Measurements from ENCODE around the gene PHF13. TPM values are rescaled to one million over a fixed set of nuclear protein-coding genes. Genes with fewer than 3 reads are reported as not detected.

The PHF13 gene
- total RNA-seq, 4 donors from 2014 or later = 6.7 to 12.1 (median 8.7) TPM

GRCh38 chr1:6579374-6580118, 34.0 kb upstream of the PHF13 start, which contains the start of gene ZBTB48:
TSS of gene ZBTB48 (plus strand) at chr1:6579994. CDS start at chr1:6580610, 616 bp downstream.
- Histone ChIP-seq H3K9me3 (no peaks in the 10 kb centered on the region), H3K27me3 (no peaks in the 10 kb centered on the region), H3K4me3 (peak within 1 kb of the TSS; percentile 79 to 99 (median 88)), H3K4me1 (peaks cover 20 to 50% (median 27%) of the 10 kb centered on the region in 3 donors), H3K27ac (peak within 1 kb of the TSS; percentile 96 to 99 (median 98)), H3K36me3 (peaks cover 0 to 10% (median 0%) of the 10 kb centered on the region in 3 donors)
- TF ChIP-seq CTCF (IDR thresholded peaks at IDR 0.05) = no peak
- peak in 3 of 4 donors; percentile 90 to 98 (median 97) for TF ChIP-seq POLR2A (IDR thresholded peaks at IDR 0.05)
- WGBS, 2 donors = 22% methylated on average over 12 of the region's 58 CpGs; no CpG with 5 or more reads in 1 of the 2 donors
- peak; percentile 87 for DNase-seq
- intact Hi-C loops (cut with DNase I) = no loop called here

GRCh38 chr1:6580119-6580592, 33.4 kb upstream of the PHF13 start:
- H3K4me1 ChIP-seq = peaks cover 20 to 56% (median 27%) of the 10 kb centered on the region in 3 donors
- H3K4me3 ChIP-seq = peak overlapping the region; percentile 79 to 99 (median 88)
- H3K9me3 ChIP-seq = no peaks in the 10 kb centered on the region
- peaks cover 0 to 10% (median 0%) of the 10 kb centered on the region in 3 donors for H3K36me3 ChIP-seq
- no peaks in the 10 kb centered on the region for H3K27me3 ChIP-seq
- 0 to 2% methylated on average over 9 to 20 of the region's 30 CpGs for WGBS, 2 donors
- no peak for DNase-seq
- peak overlapping the region; percentile 96 to 99 (median 98) for H3K27ac ChIP-seq
- intact Hi-C loops (cut with DNase I) = no loop called here
- no peak for TF ChIP-seq POLR2A (IDR thresholded peaks at IDR 0.05)
- TF ChIP-seq CTCF (IDR thresholded peaks at IDR 0.05) = no peak

- WGBS, 2 donors = 19 to 40% methylated on average over 4 to 8 of the region's 19 CpGs
- H3K4me3 ChIP-seq = peak overlapping the region; percentile 79 to 99 (median 88)
- peak overlapping the region; percentile 96 to 99 (median 98) for H3K27ac ChIP-seq
- peaks cover 20 to 62% (median 27%) of the 10 kb centered on the region in 3 donors for H3K4me1 ChIP-seq
- no peak for DNase-seq
- H3K36me3 ChIP-seq = peaks cover 0 to 10% (median 0%) of the 10 kb centered on the region in 3 donors
- no peaks in the 10 kb centered on the region for H3K9me3 ChIP-seq
- intact Hi-C loops (cut with DNase I) = no loop called here
- no peaks in the 10 kb centered on the region for H3K27me3 ChIP-seq
- TF ChIP-seq POLR2A (IDR thresholded peaks at IDR 0.05) (no peak), CTCF (IDR thresholded peaks at IDR 0.05) (no peak)
These were observed 32.7 kb upstream of the PHF13 start for GRCh38 chr1:6580593-6581409.

GRCh38 chr1:6581561-6582305, 31.8 kb upstream of the PHF13 start:
- H3K27ac ChIP-seq = peak overlapping the region; percentile 20 to 99 (median 98)
- no peaks in the 10 kb centered on the region for H3K27me3 ChIP-seq
- H3K4me1 ChIP-seq = peaks cover 25 to 72% (median 33%) of the 10 kb centered on the region in 3 donors
- H3K9me3 ChIP-seq = no peaks in the 10 kb centered on the region
- 65 to 73% methylated on average over 9 to 10 of the region's 10 CpGs for WGBS, 2 donors
- peaks cover 0 to 17% (median 0%) of the 10 kb centered on the region in 3 donors for H3K36me3 ChIP-seq
- DNase-seq = no peak
- H3K4me3 ChIP-seq = peak overlapping the region in 1 of 4 donors; percentile 99
- TF ChIP-seq CTCF (IDR thresholded peaks at IDR 0.05) (no peak), POLR2A (IDR thresholded peaks at IDR 0.05) (no peak)
- intact Hi-C loops (cut with DNase I) = no loop called here
